ENCODE measurements around the gene MAGT1.
"Not testable (repeated sequence)": the region's sequence is repeated elsewhere in the genome, so short reads cannot be mapped to it uniquely, and the experiment has no call there.

Gene MAGT1

DNA sequence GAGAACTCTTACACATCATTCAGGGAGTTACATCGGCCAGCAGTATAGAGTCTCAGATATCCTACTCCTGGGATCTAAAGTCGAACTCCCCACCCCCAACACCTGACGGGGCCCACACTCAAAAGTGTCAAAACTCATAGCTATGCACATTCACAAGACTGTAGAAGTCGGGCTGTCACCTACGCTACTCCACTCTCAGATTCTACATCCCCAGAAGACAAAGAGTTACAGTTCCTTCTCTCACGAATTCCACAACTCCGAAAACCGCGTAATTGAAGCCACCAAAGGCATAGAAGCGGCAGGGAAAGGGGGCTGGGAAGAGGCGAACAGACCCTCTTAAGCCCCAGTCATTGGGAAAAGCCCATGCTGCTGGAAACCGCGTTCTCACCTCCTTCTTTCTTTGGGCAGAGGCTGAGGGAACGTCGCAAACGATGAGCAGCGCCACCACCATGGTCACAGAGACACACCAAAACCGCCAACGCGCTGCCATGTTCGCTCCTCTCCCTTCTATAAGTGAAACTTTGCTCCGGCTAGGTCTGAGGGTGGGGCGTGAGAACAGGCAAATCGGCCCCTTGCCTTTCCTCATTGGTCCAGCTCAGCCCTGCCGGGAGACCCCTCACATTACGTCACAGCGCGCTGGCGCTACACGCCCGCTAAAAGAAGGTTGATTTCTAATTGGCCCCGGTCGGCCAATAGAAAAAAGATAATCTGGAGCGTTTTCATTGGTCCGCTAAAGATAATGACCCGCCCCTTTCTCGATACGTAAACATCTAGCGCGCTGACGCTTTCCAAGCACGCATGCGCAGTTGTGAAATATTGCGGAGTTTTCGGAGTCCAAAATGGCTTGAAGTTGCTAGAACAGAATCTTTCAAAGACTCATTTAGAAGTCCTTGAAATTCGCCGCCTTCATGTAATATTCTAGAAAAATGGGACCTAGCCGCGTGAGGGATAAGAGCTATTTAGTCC is at the start of gene MAGT1:
Gene MAGT1, minus strand, starts transcription at position 515 of the 966 bp plus-strand sequence. Its CDS starts 25 bp downstream, at position 490.
- peak; percentile 55 to 73 for DNase-seq (ENCODE audit: low read depth in 2 of 2)

DNA sequence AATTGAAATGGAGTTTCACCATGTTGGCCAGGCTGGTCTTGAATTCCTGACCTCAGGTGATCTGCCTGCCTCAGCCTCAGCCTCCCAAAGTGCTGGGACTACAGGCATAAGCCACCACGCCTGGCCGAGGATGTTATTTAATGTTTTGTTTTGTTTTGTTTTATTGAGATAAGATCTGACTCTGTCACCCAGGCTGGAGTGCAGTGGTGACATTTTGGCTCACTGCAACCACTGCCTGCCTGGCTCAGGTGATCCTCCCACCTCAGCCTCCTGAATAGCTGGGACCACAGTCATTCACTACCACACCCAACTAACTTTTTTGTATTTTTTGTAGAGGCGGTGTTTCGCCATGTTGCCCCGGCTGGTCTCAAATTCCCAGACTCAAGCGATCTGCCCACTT is 49.8 kb upstream of the MAGT1 start:
- DNase-seq (ENCODE audit: low read depth in 2 of 2): not testable (repeated sequence)

GRCh38 chrX:77938083-77938680 is 42.9 kb upstream of the MAGT1 start:
- no peak for DNase-seq (ENCODE audit: low read depth in 2 of 2)

DNA sequence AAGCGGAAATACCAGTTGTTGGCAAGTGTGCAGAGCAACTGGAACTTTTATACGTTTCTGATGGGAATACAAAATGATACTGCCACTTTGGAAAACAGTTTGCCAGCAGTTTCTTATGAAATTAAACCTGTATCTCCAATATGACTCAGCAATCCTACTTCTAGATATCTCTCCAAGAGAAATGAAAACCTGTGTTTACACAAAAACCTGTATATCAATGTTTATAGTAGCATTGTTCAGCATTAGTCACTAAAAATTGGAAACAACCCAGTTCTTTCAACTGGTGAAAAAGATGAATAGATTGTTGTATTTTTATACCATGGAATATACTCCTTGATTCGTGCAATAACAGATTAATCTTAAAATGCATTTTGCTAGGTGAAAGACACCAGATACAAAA is 42.1 kb upstream of the MAGT1 start:
- no peak for DNase-seq (ENCODE audit: low read depth in 2 of 2)

DNA sequence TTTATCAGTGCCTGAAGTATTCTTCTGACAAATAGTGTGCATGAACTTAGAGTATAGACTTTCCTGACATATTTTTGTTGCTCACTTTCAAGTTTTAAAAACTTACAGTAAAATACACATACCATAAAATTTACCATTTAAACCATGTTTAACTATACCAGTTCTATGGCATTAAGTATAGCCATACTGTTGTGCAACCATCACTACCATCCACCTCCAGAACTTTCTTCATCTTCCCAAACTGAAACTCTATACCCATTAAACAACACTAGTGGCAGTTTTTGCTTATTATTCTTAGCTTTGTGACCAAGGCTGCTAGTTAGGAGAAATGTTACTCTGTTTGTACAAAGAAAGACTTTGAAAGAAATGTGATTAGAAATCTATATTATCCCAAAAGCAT is 41.1 kb upstream of the MAGT1 start:
- no peak for DNase-seq (ENCODE audit: low read depth in 2 of 2)

GRCh38 chrX:77935886-77936285 is 40.7 kb upstream of the MAGT1 start:
- DNase-seq (ENCODE audit: low read depth in 2 of 2): no peak

DNA sequence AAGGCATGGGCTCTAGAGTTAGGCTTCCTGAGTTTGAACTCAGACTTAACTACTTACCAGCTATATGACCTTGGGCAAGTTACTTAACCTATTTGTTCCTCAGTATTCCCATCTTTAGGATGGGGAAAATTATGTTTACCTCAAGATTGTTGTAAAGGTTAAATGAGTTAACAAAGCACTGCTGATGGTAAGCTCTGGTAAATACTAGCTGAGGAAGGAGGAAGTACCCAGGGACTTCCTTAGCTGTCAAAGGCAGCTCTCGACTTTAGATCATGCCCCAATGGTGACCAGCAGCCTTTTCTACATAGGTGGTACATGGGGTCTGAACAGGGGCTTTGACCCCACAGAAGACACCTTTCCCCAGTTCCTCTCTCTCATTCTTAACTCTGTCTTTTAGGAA is 35.3 kb upstream of the MAGT1 start:
- no peak for DNase-seq (ENCODE audit: low read depth in 2 of 2)

DNA sequence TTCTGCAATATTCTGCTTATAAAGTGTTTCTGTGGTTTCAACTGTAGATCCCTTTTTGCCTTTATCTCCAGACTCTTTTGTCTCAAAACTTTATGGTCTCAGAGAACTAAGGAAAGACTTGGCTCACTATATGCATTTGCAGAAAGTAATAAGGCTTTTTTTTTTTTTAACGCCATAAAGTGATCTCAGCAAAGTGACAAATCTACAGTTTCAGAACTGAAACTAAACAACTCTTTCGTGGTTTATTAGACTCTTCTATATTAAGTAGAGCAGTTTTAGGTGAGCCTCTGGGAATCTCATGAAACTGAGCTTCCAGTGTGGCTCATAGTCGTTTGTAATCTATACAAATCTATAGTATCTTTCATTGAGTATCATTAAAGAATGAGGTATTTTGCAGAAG is 30.5 kb upstream of the MAGT1 start:
- no peak for DNase-seq (ENCODE audit: low read depth in 2 of 2)

DNA sequence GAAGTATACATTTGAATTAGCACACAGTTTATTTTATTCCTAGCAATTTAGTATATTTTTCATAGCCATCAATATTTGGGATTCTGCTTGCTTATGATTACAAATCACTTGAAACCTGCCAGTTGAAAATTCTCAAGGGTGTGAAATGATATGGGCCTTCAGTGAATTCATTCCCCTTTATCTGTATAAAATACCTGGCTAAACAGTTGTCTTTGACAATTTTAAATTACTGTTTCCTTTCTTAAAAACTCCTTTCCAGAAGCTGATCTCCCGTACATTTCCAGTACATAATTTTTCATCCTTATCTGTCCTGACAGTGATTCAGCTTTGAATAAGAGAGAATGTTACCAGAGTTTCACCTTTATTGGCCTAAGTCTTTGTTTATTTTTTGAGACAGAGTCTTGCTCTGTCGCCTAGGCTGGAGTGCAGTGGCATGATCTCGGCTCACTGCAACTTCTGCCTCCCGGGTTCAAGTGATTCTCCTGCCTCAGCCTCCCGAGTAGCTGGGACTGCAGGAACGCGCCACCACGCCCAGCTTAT is 29.2 kb upstream of the MAGT1 start:
- no peak for DNase-seq (ENCODE audit: low read depth in 2 of 2)

DNA sequence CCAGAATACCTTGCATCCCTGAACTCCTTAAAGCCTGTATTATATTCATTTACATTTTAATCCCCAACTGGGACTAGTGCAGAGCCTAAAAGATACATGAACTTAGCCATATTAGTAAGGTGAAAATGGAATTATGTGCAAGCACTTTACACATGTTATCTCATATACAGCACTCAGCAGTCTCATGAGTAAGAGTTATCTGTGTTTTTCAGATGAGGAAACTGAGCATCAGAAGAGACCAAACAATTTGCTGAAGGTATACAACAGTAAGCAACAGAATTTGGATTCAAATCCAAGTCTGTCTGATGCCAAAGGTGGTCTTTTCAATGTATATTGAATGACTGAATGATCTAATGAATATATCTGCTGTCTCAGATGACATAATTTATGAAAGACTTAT is 27.6 kb upstream of the MAGT1 start:
- no peak for DNase-seq (ENCODE audit: low read depth in 2 of 2)

DNA sequence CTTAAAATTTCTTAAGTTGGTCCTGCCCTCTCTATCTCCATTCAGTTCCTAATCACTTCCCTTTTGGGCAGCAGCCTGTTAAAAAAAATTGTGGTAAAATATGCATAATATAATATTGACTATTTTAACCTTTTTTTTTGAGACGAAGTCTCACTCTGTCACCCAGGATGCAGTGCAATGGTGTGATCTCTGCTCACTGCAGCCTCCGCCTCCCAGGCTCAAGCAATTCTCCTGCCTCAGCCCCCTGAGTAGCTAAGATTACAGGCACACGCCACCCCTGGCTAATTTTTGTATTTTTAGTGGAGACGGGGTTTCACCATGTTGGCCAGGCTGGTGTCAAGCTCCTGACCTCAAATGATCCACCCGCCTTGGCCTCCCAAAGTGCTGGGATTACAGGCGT is 24.1 kb upstream of the MAGT1 start:
- not testable (repeated sequence) for DNase-seq (ENCODE audit: low read depth in 2 of 2)

DNA sequence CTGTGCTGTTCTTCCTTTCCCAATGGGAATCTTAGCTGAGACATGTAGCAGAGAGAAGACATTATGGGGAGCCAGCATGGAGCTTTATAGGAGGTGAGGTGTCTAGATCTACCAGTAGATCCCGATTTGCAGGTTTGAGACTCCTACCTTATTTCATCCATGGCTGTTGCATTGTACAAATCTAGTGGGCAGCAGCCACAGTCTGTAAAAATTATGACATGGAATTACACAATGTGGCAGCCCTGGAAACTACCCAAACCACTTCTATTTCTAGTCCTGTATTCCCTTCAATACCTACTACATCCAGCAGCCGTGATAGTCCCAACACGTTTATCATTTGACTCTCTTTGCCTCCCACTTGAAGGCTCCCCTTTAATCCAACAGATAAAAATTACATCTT is 23.3 kb upstream of the MAGT1 start:
- DNase-seq (ENCODE audit: low read depth in 2 of 2): no peak

GRCh38 chrX:77917294-77917933 is 22.2 kb upstream of the MAGT1 start:
- DNase-seq (ENCODE audit: low read depth in 2 of 2): no peak

DNA sequence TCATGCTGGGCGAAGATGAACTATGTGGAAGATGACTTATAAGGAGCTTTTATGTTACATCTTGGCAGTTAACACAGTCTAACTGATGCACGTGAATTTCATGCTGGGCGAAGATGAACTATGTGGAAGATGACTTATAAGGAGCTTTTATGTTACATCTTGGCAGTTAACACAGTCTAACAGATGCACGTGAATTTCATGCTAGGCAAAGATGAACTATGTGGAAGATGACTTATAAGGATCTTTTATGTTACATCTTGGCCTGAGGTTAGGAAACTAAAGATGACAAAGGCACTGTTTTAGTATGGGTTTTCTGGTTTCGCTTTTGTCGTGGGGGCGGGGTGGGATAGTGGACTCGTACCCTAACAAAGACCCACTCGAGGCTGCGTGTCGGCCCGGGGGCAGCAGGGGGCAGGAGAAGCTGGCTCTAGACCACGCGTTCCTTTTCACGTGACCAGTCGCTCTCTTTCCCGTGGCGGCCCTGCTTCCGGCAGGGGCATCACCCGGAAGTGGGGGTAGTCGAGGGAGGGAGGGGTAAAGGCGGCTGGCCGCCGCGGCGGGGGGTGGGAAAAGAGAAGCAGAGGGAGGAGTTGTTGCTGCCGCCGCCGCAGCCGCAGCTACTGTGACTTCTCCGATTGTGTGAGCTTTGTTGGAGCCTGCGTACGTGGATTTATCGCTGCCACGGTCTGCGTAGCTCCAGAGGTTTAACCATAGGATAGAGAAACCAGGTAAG is 15.0 kb upstream of the MAGT1 start, which contains the start of gene ATP7A:
Gene ATP7A, plus strand, starts transcription at position 586 of the 733 bp plus-strand sequence. CDS start 60,949 bp downstream, outside the sequence.
- DNase-seq (ENCODE audit: low read depth in 2 of 2): peak; percentile 71 to 82

DNA sequence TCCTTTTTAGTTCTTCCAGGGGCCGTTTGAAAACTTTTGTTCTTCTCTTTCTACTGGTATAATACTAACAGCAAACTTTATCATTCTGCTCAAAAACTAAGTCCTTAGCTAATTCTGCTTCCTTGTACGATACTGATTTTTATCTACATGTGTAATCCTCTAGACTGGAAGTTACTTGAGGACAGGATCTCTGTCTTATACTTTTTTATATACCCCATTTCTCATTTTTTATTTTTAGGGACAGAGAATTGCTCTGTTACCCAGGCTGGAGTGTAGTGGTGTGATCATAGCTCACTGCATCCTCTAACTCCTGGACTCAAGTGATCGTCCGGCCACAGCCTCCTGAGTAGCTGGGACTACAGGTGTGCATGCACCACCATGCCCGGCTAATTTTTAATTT is 6.3 kb upstream of the MAGT1 start:
- no peak for DNase-seq (ENCODE audit: low read depth in 2 of 2)

DNA sequence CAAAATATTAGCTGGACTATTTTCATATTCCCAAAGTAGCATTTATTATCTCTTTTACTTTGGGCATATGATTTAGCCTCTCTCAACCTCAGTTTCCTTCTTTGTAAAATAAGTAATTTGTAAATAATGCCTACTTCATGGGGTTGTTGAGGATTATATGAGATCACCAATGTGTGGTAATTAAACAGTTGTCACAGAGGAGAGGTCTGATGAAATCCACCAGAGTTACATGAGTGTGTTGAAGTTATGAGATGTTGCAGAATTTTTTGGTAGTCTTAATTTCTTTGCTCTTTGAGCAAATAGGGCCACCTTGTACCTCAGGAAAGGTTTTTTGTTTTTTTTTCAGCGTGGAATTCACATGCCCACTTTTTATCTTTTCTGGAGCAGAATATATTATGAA is 5.5 kb upstream of the MAGT1 start:
- DNase-seq (ENCODE audit: low read depth in 2 of 2): no peak

DNA sequence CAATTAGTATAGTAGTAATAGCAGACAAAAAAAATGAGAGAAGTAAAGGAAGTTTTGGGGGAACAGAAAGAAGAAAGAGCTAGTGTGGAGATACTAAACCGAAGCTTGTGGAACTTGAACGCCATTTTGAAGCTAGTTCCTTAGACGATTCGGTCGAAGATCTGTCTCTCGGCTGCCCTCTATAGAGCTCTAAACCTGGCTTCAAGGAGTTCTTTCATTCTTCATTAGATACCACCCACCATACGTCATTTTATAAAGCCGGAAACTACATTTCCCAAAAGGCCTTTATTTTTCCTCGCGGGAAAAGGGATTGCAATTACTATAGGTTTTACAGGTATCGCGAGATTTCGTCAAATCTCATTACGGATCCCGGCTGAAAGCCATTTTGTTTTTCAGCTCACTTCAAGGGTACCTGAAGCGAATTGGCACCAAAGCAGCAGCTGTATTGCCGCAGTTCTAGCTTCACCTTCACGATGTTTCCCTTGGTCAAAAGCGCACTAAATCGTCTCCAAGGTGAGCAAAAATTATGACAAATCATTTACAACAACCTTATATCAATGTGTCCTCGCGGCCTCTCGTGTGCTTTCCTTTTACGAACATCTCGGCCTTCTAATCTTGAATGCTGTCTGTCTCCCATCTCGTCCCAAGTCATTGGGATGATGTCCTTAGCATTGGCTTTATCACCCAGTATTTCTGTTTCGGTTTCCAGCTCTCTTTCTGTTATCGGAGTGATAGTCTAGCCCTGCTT is 4.0 kb upstream of the MAGT1 start, which contains the start of gene COX7B:
Gene COX7B, plus strand, starts transcription at position 388 of the 748 bp plus-strand sequence. Its CDS starts 86 bp downstream, at position 474.
- DNase-seq (ENCODE audit: low read depth in 2 of 2): peak in 1 of 2 donors; percentile 23

DNA sequence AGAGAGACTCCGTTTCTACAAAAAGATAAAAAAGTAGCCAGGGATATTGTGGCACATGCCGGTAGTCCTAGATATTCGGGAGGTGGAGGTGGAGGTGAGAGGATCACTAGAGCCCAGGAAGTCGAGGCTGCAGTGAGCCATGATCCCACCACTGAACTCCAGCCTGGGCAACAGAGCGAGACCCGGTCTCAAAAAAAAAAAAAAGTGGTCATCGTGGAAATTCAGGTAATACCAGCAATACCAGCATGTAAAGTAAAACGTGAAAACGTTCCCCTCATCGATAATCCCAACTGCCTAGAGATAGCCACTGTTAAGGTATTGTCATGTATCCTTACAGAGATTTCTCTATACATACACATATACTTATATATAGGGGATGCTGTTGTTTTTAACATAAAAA is 1.5 kb downstream of the MAGT1 start:
- no peak for DNase-seq (ENCODE audit: low read depth in 2 of 2)

GRCh38 chrX:77892887-77893286 is 2.3 kb downstream of the MAGT1 start:
- no peak for DNase-seq (ENCODE audit: low read depth in 2 of 2)

DNA sequence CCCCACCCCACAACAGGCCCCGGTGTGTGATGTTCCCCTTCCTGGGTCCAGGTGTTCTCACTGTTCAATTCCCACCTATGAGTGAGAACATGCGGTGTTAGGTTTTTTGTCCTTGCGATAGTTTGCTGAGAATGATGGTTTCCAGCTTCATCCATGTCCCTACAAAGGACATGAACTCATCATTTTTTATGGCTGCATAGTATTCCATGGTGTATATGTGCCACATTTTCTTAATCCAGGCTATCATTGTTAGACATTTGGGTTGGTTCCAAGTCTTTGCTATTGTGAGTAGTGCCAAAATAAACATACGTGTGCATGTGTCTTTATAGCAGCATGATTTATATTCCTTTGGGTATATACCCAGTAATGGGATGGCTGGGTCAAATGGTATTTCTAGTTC is 13.8 kb downstream of the MAGT1 start:
- DNase-seq (ENCODE audit: low read depth in 2 of 2): not testable (repeated sequence)

DNA sequence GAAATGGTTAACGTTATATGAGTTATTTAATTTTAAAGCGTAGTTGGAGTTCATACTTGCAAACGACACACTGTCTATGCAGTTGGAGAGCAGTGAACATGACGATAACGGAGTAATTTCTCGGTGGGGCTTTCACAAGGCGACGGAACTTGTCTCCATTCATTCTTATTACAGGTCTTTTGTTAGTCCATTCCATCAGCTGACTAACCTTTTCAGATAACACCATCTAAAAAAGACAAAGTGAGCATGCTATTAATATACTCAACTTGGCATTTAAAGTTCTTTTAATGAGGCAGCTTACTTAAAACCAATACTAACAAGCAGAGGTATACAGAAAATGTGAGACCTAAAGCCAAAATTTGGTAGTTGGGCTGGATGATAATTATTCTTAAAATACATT is 19.9 kb downstream of the MAGT1 start:
- DNase-seq (ENCODE audit: low read depth in 2 of 2): no peak

Measured in stimulated activated CD4-positive, alpha-beta T cell treated with anti-CD3 and anti-CD28 coated beads, Interleukin-1b, Interleukin-23, amount 100 ng/mL, for 1 hour (primary cell).